ENCODE measurements around the gene FOSL1.
"Not testable (repeated sequence)": the region's sequence is repeated elsewhere in the genome, so short reads cannot be mapped to it uniquely, and the experiment has no call there.

The FOSL1 gene

GRCh38 chr11:65851811-65852507, 48.2 kb downstream of the FOSL1 start:
- no peak for TF ChIP-seq CTCF (IDR thresholded peaks at IDR 0.05; ENCODE audit: unreplicated experiment in 3 of 3)
- no peak overlapping the region for H3K27ac Mint-ChIP-seq
- H3K27me3 Mint-ChIP-seq (ENCODE audit: low read depth): no peaks in the 10 kb centered on the region
- H3K4me1 Mint-ChIP-seq: peaks cover 12% of the 10 kb centered on the region
- peaks cover 48% of the 10 kb centered on the region for H3K36me3 Mint-ChIP-seq (ENCODE audit: low read depth)
- no peaks in the 10 kb centered on the region for H3K9me3 Mint-ChIP-seq
- peak overlapping the region in 1 of 3 experiments; percentile 47 for H3K4me3 Mint-ChIP-seq

- peaks cover 41% of the 10 kb centered on the region for H3K36me3 Mint-ChIP-seq (ENCODE audit: low read depth)
- H3K9me3 Mint-ChIP-seq: no peaks in the 10 kb centered on the region
- H3K27me3 Mint-ChIP-seq (ENCODE audit: low read depth): no peaks in the 10 kb centered on the region
- no peak overlapping the region for H3K27ac Mint-ChIP-seq
- peak; percentile 20 to 36 (median 28) for TF ChIP-seq CTCF (IDR thresholded peaks at IDR 0.05; ENCODE audit: unreplicated experiment in 3 of 3)
- peaks cover 5% of the 10 kb centered on the region for H3K4me1 Mint-ChIP-seq
- no peak overlapping the region for H3K4me3 Mint-ChIP-seq
Measured at GRCh38 chr11:65851083-65851579, 49.1 kb downstream of the FOSL1 start.

- no peaks in the 10 kb centered on the region for H3K27me3 Mint-ChIP-seq (ENCODE audit: low read depth)
- no peak overlapping the region for H3K4me3 Mint-ChIP-seq
- no peaks in the 10 kb centered on the region for H3K9me3 Mint-ChIP-seq
- no peak for TF ChIP-seq CTCF (IDR thresholded peaks at IDR 0.05; ENCODE audit: unreplicated experiment in 3 of 3)
- H3K4me1 Mint-ChIP-seq: no peaks in the 10 kb centered on the region
- H3K27ac Mint-ChIP-seq: no peak overlapping the region
- peaks cover 34% of the 10 kb centered on the region for H3K36me3 Mint-ChIP-seq (ENCODE audit: low read depth)
Measured at GRCh38 chr11:65850217-65851082, 49.7 kb downstream of the FOSL1 start.

GRCh38 chr11:65849771-65850216, 50.4 kb downstream of the FOSL1 start:
- Mint-ChIP-seq H3K27ac (no peak overlapping the region), H3K9me3 (no peaks in the 10 kb centered on the region), H3K4me3 (no peak overlapping the region)

GRCh38 chr11:65849366-65849765, 50.8 kb downstream of the FOSL1 start:
- no peaks in the 10 kb centered on the region for H3K4me1 Mint-ChIP-seq
- no peak for TF ChIP-seq CTCF (IDR thresholded peaks at IDR 0.05; ENCODE audit: unreplicated experiment in 3 of 3)
- no peaks in the 10 kb centered on the region for H3K27me3 Mint-ChIP-seq (ENCODE audit: low read depth)
- peaks cover 23% of the 10 kb centered on the region for H3K36me3 Mint-ChIP-seq (ENCODE audit: low read depth)
- H3K9me3 Mint-ChIP-seq: no peaks in the 10 kb centered on the region
- no peak overlapping the region for H3K4me3 Mint-ChIP-seq
- H3K27ac Mint-ChIP-seq: no peak overlapping the region

More at GRCh38 chr11:65849771-65850216, 50.4 kb downstream of the FOSL1 start:
- H3K4me1 Mint-ChIP-seq: no peaks in the 10 kb centered on the region
- no peak for TF ChIP-seq CTCF (IDR thresholded peaks at IDR 0.05; ENCODE audit: unreplicated experiment in 3 of 3)
- no peaks in the 10 kb centered on the region for H3K27me3 Mint-ChIP-seq (ENCODE audit: low read depth)
- H3K36me3 Mint-ChIP-seq (ENCODE audit: low read depth): peaks cover 27% of the 10 kb centered on the region

- H3K9me3 Mint-ChIP-seq; H3K27me3 Mint-ChIP-seq (ENCODE audit: low read depth); H3K4me3 Mint-ChIP-seq; H3K4me1 Mint-ChIP-seq; H3K27ac Mint-ChIP-seq: not testable (repeated sequence)
- peaks cover 16% of the 10 kb centered on the region for H3K36me3 Mint-ChIP-seq (ENCODE audit: low read depth)
Measured at GRCh38 chr11:65848693-65849092, 51.5 kb downstream of the FOSL1 start.

All from nephron (organoid).